Measurements from ENCODE around the gene C1QA.

The C1QA gene, protein sequence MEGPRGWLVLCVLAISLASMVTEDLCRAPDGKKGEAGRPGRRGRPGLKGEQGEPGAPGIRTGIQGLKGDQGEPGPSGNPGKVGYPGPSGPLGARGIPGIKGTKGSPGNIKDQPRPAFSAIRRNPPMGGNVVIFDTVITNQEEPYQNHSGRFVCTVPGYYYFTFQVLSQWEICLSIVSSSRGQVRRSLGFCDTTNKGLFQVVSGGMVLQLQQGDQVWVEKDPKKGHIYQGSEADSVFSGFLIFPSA

DNA sequence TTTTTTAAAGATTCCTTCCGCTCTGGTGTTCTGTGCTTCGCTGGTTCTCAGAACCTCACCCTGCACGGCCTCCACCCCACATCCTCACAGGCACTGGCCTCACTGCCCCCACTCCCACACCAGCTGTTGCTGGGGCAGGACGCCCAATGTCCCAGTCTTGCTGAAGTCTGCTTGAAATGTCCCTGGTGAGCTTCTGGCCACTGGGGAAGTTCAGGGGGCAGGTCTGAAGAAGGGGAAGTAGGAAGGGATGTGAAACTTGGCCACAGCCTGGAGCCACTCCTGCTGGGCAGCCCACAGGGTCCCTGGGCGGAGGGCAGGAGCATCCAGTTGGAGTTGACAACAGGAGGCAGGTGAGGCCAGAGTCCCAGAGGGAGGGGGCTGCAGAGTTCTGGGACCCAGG, at the start of gene C1QA:
Gene C1QA (plus strand): TSS at position 276 of the 400 bp plus-strand sequence. CDS start 989 bp downstream, outside the sequence.
- DNase-seq: no peak

DNA sequence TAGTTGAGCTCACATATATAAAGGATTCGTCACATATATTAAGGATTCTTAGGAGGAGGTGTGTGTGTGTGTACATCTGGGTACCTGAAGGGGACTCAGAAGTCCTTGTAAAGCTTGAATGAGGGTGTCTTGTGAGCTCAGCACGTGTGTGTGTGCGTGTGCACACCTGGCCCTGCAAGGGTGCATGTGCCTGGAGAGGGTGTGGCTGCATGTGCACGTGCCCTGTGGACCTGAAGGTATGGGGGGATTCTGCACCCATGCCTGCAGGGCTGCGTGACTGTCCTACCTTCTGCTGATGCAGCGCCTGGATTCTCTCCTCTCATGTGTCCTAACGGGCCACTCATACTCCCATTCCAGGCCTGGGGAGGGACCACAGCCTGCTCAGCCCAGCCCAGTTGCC, 49.2 kb upstream of the C1QA start:
- DNase-seq: no peak

DNA sequence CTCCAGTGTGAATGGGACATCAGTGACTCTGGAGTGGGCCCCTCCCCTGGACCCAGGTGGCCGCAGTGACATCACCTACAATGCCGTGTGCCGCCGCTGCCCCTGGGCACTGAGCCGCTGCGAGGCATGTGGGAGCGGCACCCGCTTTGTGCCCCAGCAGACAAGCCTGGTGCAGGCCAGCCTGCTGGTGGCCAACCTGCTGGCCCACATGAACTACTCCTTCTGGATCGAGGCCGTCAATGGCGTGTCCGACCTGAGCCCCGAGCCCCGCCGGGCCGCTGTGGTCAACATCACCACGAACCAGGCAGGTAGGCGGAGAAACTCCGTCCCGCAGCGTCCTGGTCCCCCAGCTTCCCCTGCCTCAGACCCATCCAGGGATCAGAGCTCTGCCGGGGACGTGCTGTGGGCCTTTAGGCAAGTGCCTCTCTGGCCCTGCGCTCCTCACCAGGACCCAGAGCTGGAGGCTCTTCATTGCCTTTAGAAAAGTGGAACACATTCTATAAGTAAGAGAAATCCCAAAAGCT, 47.5 kb upstream of the C1QA start:
- no peak for DNase-seq

DNA sequence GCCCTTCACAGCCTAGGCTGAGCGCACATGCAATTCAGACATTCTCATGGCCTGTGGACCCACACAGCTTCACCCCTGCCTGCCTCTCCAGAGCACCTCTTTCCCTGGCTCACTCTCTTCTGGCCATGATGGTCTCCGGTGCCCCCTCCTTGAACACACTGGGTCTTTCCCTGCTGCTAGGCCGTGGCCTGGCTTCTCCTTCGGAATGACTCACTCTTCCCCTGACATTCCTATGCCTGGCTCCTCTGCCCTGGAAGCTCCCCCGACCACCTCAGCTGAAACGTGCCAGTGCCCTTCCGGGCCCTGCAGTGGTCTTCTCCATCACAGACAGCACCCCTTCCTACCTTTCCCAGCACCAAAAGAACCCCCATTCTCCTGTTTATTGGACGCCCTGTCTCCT, 44.9 kb upstream of the C1QA start:
- DNase-seq: no peak

- no peak for DNase-seq
Measured at GRCh38 chr1:22592051-22592450, 44.4 kb upstream of the C1QA start.

DNA sequence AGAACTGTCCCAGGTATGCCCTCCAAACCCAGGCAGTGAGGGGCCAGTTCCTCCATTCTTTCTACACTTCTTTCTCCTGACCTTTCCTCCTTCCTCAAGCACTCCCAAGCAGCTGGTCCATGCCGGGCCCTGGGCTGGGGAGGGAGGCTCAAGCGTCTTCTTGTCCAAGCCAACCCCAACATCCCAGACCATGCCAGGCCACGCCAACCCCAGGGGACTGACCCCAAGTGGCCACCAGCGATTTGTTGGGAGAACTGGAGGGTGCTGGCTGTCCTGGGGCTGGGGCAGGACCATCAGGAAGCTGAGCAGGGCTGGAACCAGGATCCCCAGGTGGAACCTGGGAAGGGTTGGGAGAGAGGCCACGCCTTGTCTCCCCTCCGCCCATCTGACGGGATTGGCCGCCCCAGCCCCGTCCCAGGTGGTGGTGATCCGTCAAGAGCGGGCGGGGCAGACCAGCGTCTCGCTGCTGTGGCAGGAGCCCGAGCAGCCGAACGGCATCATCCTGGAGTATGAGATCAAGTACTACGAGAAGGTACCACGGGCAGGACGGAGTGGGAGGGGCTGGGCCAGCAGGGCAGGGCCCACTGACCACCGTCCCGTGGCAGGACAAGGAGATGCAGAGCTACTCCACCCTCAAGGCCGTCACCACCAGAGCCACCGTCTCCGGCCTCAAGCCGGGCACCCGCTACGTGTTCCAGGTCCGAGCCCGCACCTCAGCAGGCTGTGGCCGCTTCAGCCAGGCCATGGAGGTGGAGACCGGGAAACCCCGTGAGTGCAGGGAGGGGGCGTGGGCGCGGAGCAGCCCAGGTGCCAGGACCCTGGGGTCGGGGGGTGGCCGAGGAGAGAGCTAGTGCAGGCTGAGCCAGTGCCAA, 43.3 kb upstream of the C1QA start:
- DNase-seq: peak; percentile 17

GRCh38 chr1:22594396-22594795, 42.0 kb upstream of the C1QA start:
- DNase-seq: no peak

DNA sequence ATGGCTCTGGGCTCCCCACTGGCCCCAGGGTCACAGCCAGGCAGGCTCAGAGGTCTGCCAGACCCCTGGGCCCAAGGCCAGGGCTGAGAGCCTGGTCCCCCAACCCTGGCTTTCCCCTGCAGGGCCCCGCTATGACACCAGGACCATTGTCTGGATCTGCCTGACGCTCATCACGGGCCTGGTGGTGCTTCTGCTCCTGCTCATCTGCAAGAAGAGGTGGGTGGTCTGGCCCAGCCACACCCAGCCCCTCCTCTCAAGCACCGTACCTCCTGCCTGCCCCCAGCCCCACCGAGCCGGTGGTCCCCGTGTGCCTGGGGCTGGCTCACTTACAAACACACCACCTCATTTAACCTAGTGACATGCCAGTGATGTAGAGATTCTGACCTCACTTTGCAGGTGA, 41.3 kb upstream of the C1QA start:
- no peak for DNase-seq

DNA sequence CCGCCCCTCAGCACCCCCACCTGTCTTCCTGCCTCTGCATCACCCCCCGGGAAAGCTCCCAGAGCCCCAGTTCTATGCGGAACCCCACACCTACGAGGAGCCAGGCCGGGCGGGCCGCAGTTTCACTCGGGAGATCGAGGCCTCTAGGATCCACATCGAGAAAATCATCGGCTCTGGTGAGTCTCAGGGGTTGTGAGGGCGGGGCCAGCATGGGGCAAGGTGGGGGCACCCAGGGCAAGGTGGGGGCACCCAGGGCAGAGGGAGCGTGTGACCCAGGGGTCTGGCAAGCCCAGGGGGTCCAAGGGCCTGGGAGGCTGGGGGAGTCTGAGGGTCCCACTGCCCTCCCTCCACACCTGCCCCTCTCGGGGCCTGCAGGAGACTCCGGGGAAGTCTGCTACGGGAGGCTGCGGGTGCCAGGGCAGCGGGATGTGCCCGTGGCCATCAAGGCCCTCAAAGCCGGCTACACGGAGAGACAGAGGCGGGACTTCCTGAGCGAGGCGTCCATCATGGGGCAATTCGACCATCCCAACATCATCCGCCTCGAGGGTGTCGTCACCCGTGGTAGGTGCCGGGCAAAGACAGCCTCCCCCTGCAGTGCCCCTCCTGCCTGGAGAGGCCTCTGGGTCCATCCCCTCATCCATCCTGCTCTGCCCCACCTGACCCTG, 39.0 kb upstream of the C1QA start:
- no peak for DNase-seq

DNA sequence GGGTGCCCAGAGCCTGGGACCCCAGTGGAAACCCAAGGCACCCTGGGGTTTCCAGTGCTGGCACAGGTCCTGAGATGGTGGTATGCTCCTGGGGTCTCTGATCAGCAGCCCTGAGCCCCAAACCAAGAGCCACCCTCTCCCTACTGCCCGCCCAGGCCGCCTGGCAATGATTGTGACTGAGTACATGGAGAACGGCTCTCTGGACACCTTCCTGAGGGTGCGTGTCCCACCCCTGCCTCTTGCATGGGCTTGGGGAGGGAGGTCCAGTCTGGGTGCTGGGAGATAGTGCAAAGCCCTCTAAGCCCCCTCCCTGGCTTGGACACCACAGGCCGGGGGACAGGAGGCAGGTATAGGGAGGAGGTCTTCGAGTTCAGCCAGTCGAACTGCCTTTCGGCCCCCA, 38.4 kb upstream of the C1QA start:
- DNase-seq: no peak

DNA sequence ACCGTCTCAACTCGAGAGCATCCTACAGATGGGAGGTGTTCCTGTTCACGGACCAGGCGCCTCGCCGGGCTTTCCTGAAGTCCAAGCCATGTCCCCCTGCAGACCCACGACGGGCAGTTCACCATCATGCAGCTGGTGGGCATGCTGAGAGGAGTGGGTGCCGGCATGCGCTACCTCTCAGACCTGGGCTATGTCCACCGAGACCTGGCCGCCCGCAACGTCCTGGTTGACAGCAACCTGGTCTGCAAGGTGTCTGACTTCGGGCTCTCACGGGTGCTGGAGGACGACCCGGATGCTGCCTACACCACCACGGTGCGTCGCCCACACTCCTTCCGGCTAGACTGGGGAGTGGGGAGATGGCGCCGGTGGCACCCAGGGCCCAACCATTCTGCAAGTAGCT, 37.7 kb upstream of the C1QA start:
- DNase-seq: no peak

GRCh38 chr1:22600071-22600816, 36.2 kb upstream of the C1QA start:
- DNase-seq: no peak

- DNase-seq: no peak
Measured at GRCh38 chr1:22600817-22601605, 35.4 kb upstream of the C1QA start.

DNA sequence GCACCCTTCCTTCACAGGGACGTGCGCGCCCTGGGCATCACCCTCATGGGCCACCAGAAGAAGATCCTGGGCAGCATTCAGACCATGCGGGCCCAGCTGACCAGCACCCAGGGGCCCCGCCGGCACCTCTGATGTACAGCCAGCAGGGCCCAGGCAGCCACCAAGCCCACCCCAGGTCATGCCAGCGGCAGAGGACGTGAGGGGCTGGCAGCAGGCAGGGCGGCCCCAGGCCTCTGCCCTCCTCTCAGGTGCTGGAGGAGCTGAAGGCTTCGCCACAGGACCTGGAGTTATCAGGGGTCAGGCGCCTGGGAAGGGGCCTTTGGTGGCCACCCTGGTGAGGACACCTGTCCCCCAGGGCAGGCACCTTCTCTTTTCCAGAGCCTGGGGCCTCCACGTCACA, 34.8 kb upstream of the C1QA start:
- DNase-seq: no peak

- DNase-seq: no peak
Measured at GRCh38 chr1:22602060-22602740, 34.2 kb upstream of the C1QA start.

DNA sequence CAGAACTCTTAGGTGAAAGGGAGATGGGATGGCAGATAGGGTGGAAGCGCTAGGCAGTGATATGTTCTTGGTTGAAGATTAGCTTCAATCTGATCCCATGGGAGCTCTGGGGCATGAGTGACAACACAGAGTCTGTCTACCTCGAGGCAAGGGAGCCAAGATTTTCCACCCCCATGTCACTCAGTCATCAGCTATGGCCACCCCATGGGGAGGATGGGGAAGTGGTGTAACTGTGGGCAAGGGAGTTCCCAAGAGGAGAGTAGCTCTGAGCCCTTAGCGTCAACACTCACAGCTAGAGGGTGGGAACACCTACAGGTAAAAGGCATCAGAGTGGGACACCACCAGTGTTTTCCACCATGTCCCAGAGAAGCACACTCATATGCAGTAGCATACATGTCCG, 30.3 kb upstream of the C1QA start:
- DNase-seq: no peak

GRCh38 chr1:22607154-22607553, 29.3 kb upstream of the C1QA start:
- no peak for DNase-seq

- no peak for DNase-seq
Measured at GRCh38 chr1:22608361-22608760, 28.1 kb upstream of the C1QA start.

DNA sequence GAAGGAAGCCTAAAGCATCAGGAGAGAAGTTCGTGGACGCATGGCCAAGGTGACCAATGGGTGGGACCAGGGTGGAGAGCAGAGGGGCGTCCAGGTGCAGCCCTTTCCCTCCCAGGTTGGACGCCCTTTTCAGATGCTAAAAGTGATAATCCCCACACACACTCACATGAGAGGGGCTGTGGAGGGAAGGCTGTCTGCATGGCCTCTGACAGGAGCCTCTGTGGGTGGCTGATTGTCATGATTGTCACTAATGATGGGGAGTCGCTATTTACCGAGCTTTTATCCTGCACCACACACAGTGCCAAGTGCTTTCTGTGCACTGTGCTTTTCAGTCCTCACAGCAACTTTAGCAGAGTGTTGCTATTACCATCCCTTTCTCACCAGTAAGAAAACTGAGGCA, 27.1 kb upstream of the C1QA start:
- DNase-seq: no peak

DNA sequence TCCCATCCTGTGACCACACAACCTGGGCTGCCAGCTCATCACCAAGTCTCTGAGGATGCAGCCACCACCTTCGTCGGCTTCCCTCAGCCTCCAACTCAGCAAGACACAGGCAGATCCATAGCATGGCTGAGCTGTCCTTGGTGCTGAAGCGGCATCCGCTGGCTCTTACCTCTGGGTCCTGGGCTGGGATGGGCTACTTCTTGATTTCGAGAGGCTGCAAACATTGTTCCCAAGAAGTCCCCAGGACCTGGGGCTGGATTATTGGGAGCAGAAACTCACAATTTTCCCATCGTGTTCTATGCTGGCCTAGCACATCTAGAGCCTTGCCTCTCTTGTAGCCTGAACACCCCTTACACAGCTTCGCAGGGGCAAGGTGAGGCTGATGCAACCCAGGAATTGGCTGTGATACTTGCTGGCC, 24.9 kb upstream of the C1QA start:
- DNase-seq: no peak
